ENCODE measurements around the gene SPINK13. TPM values are rescaled to one million over a fixed set of nuclear protein-coding genes. Genes with fewer than 3 reads are reported as not detected.

Gene SPINK13
- total RNA-seq (2012; rRNA removed) (not detected in 2 replicates), polyA plus RNA-seq (2012; rRNA removed) (not detected in 2 replicates), Bru-seq, nascent RNA (not detected), BruChase-seq, experiment 1, labeled RNA remaining after a 6-hour chase (not detected), BruChase-seq, experiment 2, labeled RNA remaining after a 2-hour chase (not detected)
- polyA plus RNA-seq (2012; cell fraction: cytosol; rRNA removed) = not detected in 2 replicates
- polyA plus RNA-seq (2012; cell fraction: nucleus; rRNA removed; ENCODE audit: low replicate concordance) = not detected in 2 replicates
- long read RNA-seq = 0 reads

DNA sequence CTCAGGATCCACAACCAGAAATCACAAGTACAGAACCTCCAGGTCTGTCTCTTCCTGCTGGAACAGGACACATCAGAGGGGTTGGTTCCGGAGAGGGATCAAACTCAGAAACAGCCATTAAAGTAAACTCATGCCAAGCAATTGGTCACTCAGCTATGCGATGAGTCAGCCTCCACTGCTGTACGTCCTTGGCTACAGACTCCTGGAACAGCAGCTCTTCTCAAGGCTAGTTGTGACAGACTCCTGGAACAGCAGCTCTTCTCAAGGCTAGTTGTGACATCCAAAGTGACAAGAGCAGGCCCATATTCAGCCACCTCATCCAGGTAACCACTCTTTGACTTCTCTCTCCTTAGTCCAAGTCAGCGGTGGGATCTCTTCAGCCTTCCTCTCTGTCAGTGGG lies at the start of gene SPINK13:
Gene SPINK13 (plus strand): TSS at position 229 of the 400 bp plus-strand sequence. CDS start 1,279 bp downstream, outside the sequence.
- Histone ChIP-seq H3K27ac (ENCODE audit: insufficient read depth, low read length) (no peak within 1 kb of the TSS), H3K56ac (ENCODE audit: extremely low read depth, insufficient read depth, low read length) (no peak within 1 kb of the TSS), H3K9me3 (ENCODE audit: control insufficient read depth, insufficient read depth, low read length) (no peaks in the 10 kb centered on the region), H3K27me3 (ENCODE audit: control insufficient read depth, insufficient read depth, low read length) (no peaks in the 10 kb centered on the region), H3K23ac (ENCODE audit: low read depth, low read length) (no peak within 1 kb of the TSS), H3K79me1 (ENCODE audit: low read depth in 1 of 2, low read length in 2 of 2) (no peaks in the 10 kb centered on the region), H3K4me2 (ENCODE audit: low read depth, low read length) (no peak within 1 kb of the TSS), H3K4me1 (ENCODE audit: control insufficient read depth, insufficient read depth, low read length) (no peaks in the 10 kb centered on the region), H3K4ac (ENCODE audit: low read depth, low read length) (no peak within 1 kb of the TSS), H4K5ac (ENCODE audit: low read depth, low read length) (no peak within 1 kb of the TSS), H2BK15ac (ENCODE audit: low read depth, low read length) (no peak within 1 kb of the TSS), H3K4me3 (ENCODE audit: insufficient read depth, low read depth, low read length) (no peak within 1 kb of the TSS), H3K9ac (ENCODE audit: low read depth, low read length) (no peak within 1 kb of the TSS), H2BK20ac (ENCODE audit: low read depth, low read length) (no peak within 1 kb of the TSS), H4K8ac (ENCODE audit: low read depth in 2 of 2, low read length in 2 of 2) (no peak within 1 kb of the TSS), H3K14ac (replicated peaks; ENCODE audit: low read depth, low read length) (no peak within 1 kb of the TSS), H2BK5ac (ENCODE audit: low read depth, low read length, poor library complexity, severe bottlenecking) (no peak within 1 kb of the TSS), H2AK9ac (replicated peaks; ENCODE audit: low read depth, low read length, poor library complexity) (no peak within 1 kb of the TSS), H4K20me1 (ENCODE audit: insufficient read depth, low read length) (no peaks in the 10 kb centered on the region), H3K36me3 (ENCODE audit: control insufficient read depth, insufficient read depth, low read length) (no peaks in the 10 kb centered on the region), H2BK120ac (ENCODE audit: low read depth, low read length) (no peak within 1 kb of the TSS), H4K91ac (ENCODE audit: insufficient read depth, low read depth, low read length) (no peak within 1 kb of the TSS), H2AFZ (replicated peaks; ENCODE audit: low read length, poor library complexity) (peak within 1 kb of the TSS; percentile 51), H3K18ac (ENCODE audit: low read depth, low read length) (no peak within 1 kb of the TSS), H2AK5ac (ENCODE audit: low read depth, low read length) (no peak within 1 kb of the TSS), H3K9me1 (ENCODE audit: insufficient read depth, low read length) (no peaks in the 10 kb centered on the region)
- in situ Hi-C loops (cut with MboI; ENCODE audit: low sequenced_read_pairs) = no loop called here
- dilution Hi-C loops (cut with HindIII; ENCODE audit: low sequenced_read_pairs, unreplicated experiment) = no loop called here
- peak; percentile 71 for ATAC-seq (ENCODE audit: low read depth)
- peak; percentile 64 for DNase-seq
- CTCF ChIA-PET = no interaction called here
- no TSS peak for BruUV-seq (replicated peaks)
- TF ChIP-seq USF2 (IDR thresholded peaks at IDR 0.05; ENCODE audit: low read depth, low read length) (no peak), RFX5 (IDR thresholded peaks at IDR 0.05; ENCODE audit: low read depth, low read length) (no peak), RCOR1 (IDR thresholded peaks at IDR 0.05; ENCODE audit: insufficient replicate concordance, low read length) (no peak), NFE2L2 (IDR thresholded peaks at IDR 0.05; ENCODE audit: low read depth, low read length) (no peak), BHLHE40 (IDR thresholded peaks at IDR 0.05; ENCODE audit: low read depth, low read length) (no peak), MXI1 (IDR thresholded peaks at IDR 0.05; ENCODE audit: borderline replicate concordance, low read depth, low read length) (no peak), CEBPB (IDR thresholded peaks at IDR 0.05; ENCODE audit: low read depth, low read length) (no peak), SMC3 (IDR thresholded peaks at IDR 0.05; ENCODE audit: low read depth, low read length) (no peak), MAZ (IDR thresholded peaks at IDR 0.05; ENCODE audit: borderline replicate concordance, low read depth, low read length) (no peak), CTCF (conservative IDR thresholded peaks at IDR 0.05; ENCODE audit: low read depth, low read length) (no peak), POLR2A (IDR thresholded peaks at IDR 0.05; ENCODE audit: low read depth, low read length) (no peak), CHD1 (IDR thresholded peaks at IDR 0.05; ENCODE audit: low read depth, low read length) (no peak), RAD21 (IDR thresholded peaks at IDR 0.05; ENCODE audit: low read length) (no peak), FOS (IDR thresholded peaks at IDR 0.05; ENCODE audit: low read depth, low read length) (no peak), ELK1 (IDR thresholded peaks at IDR 0.05; ENCODE audit: borderline replicate concordance, low read depth, low read length) (no peak)
- intact Hi-C loops (cut with micrococcal nuclease) = no loop called here
- POLR2A ChIA-PET (ENCODE audit: unreplicated experiment) = no interaction called here
- WGBS, 2 experiments (ENCODE audit: extremely low coverage in 2 of 2, insufficient read length in 1 of 2) = no CpG with 5 or more reads among the region's 4 CpGs
